Activated T-cell treated with anti-CD3 and anti-CD28 coated beads for 4 hours (primary cell): Measurements from ENCODE around the gene NFASC.

Experiments used
- DNase-seq: peaks from one replicate; pipeline ENCODE4 v3.0.0-alpha.2; 2020

NFASC gene

DNA sequence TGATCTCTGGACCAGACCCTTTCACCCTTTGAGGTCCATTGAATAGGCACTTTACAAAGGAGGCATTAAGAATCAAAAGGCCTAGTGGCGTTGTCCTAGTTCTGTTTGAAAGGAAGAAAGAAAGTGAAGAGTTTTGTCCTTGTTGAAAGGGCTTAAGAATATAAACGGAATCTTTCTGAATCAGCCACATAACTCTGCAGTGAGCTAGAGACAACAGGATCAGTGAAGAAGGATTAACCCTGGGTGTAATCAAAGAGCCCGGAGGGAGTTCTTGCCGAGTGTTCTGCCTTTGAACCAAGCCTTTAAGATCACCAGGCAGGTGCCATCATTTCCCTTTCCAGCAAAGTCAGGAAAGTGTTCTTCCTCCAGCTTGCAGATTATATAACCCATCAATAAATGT, 117.5 kb downstream of the NFASC start:
- no peak for DNase-seq

- DNase-seq = peak; percentile 24
Measured at GRCh38 chr1:204989266-204990058, 118.8 kb downstream of the NFASC start.

DNA sequence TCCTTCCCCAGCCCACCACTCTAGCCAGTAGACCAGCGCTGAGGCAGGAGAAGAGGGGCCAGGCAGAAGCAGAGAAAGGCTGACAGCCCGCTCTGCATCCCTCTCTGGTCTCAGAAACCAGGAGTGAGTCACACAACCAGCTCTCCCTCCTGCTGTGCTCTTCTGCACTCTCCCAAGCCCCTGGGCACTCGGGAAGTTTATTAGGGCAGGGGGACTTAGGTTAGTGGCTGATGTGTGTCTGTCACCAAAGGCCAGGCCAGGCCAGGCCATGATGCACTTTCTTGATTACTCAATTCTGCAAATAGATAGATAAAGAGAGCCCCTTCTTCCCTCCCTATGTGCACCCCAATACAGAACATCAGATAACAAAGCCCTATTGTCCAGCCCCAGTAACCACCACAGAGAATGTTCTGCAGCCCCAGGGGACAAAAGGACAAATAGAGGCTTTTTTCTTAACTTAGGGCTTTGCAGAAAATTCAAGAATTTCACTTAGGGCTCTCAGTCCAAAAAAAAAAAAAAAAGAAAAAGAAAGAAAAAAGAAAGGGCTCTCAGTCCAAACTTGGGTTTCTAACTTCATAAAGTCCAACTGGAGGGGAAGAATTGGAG, 119.5 kb downstream of the NFASC start:
- no peak for DNase-seq

DNA sequence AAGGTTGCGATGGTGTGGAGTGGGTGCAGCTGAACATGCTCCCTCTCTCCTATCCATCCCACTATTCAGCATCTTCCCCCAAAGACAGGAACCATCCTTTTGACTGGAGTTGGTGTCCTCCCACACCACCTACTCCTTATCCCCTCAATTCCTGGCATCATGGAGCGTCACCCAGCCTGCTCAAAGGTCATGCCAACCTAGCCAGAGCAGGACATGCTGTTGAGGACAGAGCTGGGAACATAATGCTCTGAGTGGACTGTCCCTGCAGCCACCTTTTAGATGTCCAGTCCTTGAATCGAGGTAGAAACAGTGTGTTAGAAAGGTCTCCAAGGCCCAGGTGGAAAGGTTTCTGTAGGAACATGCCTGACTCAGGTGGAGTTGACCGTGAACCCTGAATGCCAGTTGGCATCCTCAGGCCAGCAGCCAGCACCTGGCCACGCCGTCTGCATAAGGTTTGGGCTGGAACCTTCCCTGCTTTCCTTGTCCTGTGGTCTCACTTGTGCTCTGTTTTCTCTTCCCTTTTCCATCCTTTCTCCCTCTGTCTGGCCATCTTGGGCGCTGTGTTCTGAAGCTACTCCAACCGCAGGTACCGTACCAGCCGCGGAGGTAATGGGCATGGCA, 120.2 kb downstream of the NFASC start:
- no peak for DNase-seq

GRCh38 chr1:204991342-204991844, 120.7 kb downstream of the NFASC start:
- DNase-seq = no peak

DNA sequence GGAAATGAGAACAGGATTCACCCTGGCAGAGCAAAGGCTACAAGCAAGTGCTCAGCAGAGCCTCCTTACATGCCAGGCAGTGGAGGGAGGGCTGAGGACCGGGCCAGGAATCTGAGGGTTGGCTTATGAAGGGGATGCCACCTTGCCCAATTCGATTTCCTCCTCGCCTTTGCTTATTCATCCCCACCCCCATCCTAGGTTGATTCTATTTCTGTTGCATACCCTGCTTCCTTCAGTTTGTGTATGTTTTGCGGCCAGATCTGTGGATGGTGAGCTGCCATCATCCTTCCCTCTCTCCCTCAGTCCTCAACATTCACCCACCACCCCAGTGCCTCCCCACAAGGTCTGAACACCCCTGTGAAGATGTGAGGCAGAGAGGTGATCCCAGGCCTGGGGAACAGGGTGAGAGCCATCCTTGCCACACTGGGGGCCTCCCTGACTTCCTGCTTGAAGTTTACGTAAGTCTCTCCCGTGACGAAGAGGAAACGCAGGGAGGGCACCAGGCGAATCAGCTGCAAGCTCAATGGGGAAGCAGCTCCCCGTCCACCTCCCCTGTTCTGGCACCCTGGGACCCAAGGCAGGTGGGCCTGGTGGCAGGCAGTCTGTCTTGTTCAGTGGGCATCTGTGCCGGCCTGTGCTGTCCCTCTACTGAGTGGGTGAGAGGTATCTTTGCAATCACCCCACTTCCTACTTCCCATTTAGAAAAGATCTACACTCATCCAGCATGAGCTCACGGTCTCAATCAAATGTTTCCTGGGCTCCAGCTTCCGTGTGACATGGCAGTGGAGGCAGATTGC, 121.7 kb downstream of the NFASC start:
- no peak for DNase-seq

- DNase-seq = no peak
Measured at GRCh38 chr1:204992998-204993314, 122.3 kb downstream of the NFASC start.

DNA sequence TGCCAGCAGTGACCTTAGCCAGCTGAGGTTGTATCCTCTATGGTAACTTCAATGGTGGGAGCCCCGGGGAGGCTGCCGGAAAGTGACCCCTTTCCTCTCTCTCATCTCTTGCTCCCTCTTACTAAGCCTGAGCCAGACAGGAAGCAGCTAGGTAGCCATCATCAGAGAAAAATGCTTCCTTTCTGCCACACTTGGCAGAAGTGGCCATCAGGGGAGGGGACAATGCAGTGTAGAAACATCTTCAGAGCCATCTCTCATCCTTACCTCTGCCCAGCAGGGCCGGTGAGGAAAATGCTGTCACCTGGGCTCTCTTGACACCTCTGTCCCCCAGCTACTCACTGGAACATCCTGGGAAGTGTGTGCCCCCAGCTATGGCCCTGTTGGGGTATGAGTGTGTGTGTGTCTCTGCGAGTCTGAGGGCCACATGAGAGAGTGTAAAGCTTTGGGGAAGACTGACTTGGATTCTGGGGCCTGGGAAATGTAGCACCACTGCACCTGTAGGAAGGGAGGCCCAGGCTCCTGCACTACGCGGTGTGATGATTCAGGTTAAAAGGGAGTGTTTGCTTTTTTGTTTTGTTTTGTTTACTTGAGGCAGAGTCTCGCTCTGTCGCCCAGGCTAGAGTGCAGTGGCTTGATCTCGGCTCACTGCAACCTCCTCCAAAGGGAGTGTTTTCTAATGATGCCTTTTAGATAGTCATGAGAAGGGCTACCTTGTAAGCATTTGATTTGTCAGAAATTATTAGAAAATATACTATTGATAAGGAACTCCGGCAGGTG, 123.6 kb downstream of the NFASC start:
- DNase-seq = no peak

- DNase-seq = no peak
Measured at GRCh38 chr1:204996981-204997380, 126.3 kb downstream of the NFASC start.

- no peak for DNase-seq
Measured at GRCh38 chr1:204997591-204998355, 127.1 kb downstream of the NFASC start.

DNA sequence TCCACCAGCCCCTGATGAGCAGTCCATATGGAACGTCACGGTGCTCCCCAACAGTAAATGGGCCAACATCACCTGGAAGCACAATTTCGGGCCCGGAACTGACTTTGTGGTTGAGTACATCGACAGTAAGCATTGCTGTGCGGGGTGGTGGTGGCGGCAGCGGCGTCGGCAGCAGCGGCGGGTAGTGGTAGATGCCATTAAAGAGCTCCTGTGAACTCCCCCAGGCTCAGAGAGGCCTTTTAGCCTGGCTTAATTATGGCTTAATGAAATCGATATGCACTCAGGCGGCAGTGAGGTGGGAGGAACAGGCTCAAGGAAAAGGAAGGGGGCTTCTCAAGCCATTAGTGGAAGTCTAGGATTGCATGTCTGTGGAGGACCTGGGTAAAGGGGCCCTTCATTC, 130.5 kb downstream of the NFASC start:
- no peak for DNase-seq

- no peak for DNase-seq
Measured at GRCh38 chr1:205002705-205003104, 132.0 kb downstream of the NFASC start.

- DNase-seq = no peak
Measured at GRCh38 chr1:205003358-205004131, 132.9 kb downstream of the NFASC start.

GRCh38 chr1:205004351-205004750, 133.7 kb downstream of the NFASC start:
- no peak for DNase-seq

- DNase-seq = no peak
Measured at GRCh38 chr1:205008896-205009295, 138.2 kb downstream of the NFASC start.

- no peak for DNase-seq
Measured at GRCh38 chr1:205009670-205010069, 139.0 kb downstream of the NFASC start.

DNA sequence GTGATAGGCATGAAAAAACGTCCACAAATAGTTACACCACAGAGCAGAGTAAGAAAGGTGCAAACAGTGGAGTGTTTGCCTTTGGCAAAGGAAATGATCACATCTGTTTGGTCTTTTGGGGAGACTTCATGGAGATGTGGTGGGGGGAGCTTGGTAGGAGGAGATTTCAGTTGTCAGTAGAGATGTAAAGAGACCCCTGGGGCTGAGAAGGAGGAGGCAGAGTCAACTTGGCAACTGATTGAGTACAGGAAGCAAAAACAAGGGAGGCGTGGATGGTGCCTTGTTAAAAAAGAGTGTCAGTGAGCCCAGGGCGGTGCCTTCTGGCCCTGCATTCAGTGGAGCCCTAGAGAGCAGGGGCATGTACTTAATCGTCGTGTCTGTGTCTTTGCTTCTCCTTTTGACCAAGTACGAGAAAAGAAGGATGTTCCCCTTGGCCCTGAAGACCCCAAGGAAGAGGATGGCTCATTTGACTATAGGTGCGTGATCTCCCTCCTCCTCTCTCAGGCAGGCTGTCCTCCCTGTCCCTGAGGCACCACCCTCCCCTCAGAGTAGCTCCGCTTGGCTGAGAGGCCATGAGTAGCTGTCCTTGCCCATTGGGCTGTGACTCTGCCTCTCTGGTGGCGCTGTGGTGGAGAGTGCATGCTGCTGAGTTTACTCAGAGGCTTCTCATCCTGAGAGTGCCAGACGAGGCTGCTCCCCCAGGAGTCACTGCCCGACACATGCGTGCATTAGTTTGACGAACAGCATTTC, 141.9 kb downstream of the NFASC start:
- no peak for DNase-seq

DNA sequence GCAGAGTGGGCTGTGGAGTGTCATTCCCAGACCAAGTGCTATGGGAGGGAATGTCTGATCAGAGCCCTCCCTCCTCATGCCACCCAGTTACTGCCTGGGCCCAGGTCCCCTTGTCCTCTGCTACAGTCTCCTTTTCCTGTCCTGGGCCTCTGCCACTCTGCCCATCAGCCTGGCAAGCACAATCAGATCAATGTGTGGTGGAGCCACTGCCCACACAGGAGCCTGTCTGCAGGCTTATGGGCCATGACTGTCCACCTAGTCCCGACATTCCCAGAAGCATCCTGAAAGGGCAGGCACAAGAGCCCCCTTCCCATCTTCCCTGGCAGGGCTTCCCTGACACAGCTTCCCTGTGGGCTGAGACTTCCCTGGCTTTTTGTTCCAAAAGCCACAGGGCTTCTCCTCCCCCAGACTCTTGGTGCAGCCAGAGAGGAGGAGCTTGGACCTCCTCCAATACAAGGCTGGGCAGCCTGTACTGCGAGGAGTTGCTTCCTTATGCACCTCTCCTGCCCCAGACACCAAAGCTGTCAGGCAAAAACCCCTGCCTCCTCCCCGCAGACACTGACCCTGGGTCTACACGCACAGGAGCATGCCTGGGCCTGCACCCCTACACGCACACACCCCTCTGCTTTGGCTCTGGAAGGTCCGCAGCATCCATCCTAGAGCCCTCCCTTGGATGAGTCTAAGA, 143.2 kb downstream of the NFASC start:
- no peak for DNase-seq

- DNase-seq = no peak
Measured at GRCh38 chr1:205014783-205015182, 144.1 kb downstream of the NFASC start.

- DNase-seq = no peak
Measured at GRCh38 chr1:205015241-205015640, 144.6 kb downstream of the NFASC start.
